ENCODE measurements around the gene POLD2.
A peak's percentile ranks its signal among the peaks of the same experiment; 100 is the strongest.
"Not testable (repeated sequence)": the region's sequence is repeated elsewhere in the genome, so short reads cannot be mapped to it uniquely, and the experiment has no call there.

Gene POLD2

DNA sequence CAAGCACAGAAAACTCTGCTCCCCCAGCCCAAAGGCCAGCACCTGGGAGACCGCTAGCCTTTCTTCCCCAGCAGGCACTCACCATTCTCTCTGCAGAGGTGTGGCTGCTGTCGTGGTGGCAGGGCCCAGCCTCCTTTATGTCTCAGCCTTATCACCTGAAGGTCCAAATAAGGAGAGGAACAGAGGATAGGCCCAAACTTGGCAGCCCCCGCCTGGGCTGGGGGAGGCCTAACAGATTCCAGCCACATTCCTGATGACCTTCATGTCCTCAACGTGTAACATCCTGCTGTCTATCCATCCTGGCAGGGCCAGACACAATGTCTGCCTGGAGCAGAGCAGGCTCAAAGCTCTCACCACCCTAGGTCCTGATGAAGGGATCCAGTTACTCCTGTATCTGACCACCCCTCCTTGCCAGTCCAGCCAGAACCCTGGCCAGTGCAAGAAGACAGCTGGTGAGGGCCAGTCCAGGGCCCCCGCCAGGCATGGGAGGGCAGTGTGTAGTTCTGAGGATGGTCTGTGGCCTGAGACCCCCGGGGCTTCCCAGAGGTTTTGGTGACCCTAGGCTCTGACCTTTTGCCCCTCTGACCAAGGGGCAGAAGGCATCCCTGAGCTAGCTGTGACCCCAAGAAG lies 18.0 kb upstream of the POLD2 start, which contains the start of gene MYL7:
MYL7 (minus strand) TSS at position 112 of the 630 bp plus-strand sequence; CDS start at position 85, 27 bp downstream.
- intact Hi-C loops (cut with DNase I) = no loop called here
- DNase-seq = peak in 2 of 10 donors; percentile 35 to 75

DNA sequence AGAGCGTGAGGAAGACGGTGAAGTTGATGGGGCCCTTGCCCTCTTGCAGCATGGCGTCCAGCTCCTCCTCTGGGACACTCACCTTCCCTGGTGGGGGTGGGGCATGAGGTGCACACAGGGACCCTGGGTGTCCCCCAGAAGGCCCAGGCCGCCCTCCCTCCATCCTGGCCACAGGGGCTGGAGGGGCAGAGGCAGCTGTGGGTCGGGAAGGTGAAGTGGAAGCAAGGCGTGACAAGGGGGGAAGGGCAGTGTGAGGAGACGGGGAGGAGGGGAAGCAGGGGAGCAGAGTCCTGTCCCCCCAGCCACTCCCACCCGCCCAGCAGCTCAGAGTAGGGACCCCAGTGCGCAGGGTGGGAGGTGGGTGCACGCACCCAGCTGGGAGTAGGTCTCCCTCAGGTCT lies 17.0 kb upstream of the POLD2 start:
- intact Hi-C loops (cut with DNase I) = no loop called here

DNA sequence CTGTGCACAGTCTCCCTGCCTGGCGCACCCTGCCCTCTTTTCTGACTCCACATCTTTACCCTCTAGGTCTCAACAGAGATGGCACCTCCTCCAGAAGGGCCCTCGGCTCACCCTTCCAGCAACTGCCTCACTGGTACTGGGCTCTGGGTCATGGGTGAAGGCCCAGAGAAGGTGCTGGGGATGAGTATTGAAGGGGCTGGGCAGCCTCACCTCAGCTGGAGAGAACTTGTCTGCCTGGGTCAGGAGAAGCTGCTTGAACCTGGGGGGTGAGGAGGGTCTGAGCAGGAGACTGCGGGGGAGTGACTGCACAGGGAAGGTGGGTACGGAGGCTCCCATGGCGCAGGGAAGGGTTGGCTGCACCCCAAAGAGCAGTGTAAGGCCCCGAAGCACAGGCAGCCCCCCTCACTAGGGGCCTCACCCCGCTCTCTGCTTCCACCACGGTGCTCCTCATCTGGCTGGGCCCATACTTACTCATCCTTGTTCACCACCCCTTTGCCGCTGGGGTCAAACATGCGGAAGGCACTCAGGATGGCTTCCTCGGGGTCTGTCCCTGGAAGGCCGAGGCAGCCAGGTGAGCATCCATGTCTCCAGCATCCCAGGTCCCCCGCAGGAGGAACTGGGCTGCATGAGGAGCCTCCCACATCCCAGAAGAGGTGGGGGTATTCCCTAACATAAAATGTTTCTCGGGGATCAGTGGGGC lies 16.1 kb upstream of the POLD2 start:
- peak in 3 of 10 donors; percentile 33 to 70 (median 45) for DNase-seq
- intact Hi-C loops (cut with DNase I) = no loop called here

More for the DNA sequence above, 17.0 kb upstream of the POLD2 start:
- peak in 2 of 10 donors; percentile 20 to 59 for DNase-seq

DNA sequence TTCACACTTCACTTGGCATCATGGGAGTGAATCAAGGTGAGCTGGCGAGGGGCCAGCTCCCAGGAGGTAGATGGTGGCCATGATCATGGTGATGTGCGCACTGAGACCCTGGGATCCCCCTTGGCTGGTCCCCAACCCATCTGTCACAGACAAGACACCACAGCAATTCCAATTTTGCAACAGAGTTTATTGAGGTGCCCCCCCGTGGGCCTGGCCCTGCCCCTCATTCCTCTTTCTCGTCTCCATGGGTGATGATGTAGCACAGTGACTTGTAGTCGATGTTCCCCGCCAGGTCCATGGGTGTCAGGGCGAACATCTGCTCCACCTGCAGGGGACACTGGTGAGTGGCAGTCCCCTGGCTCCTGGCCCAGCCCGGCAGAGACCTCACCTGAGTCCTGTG lies 15.3 kb upstream of the POLD2 start:
- peak in 3 of 10 donors; percentile 37 to 61 (median 49) for DNase-seq
- intact Hi-C loops (cut with DNase I) = no loop called here

DNA sequence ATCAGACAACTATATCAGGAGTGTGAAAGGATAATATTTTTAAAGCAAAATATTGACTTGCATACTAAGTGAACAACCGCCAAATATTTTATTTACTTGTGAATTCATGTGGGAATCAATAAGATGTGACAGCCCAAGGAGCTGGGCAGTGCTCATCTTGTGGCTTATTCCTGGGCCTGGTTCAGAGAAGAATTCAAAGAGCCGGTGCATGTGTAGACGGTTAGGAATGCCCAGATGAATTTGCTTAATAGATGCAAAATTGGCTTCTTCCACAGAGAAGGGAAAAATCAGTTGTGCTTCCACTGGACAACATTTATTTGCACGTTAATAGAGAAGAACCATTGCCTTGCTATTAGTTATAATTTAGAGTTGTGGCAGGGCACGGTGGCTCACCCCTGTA lies 13.4 kb upstream of the POLD2 start:
- no peak for DNase-seq
- intact Hi-C loops (cut with DNase I) = no loop called here

DNA sequence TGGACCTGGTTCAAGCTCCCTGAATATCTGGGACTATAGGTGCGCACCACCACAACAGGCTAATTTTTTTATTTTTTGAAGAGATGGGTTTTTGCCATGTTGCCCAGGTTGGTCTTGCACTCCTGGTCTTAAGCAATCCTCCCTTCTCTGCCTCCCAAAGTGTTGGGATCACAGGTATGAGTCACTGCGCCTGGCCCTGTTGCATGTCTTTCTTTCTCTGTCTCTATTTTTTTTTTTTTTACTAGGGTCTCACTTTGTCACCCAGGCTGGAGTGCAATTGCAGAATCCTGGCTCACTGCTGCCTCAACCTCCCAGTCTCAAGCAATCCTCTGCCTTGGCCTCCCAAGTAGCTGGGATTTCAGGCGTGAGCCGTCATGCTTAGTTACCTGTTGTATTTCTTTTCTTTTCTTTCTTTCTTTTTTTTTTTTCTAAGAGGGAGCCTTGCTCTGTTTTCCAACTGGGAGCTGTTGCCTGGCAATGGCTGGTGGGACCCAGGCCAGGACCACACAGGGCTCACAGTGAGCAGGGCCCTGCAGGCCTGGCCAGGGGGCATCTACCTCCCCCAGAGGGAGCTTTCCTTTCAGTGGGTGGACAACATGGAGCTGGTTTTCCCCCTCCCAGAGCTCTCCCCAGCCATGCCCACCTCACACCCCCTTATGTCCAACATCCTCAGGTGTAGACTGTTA lies 11.7 kb upstream of the POLD2 start:
- intact Hi-C loops (cut with DNase I) = no loop called here
- peak in 1 of 10 donors; percentile 52 for DNase-seq

DNA sequence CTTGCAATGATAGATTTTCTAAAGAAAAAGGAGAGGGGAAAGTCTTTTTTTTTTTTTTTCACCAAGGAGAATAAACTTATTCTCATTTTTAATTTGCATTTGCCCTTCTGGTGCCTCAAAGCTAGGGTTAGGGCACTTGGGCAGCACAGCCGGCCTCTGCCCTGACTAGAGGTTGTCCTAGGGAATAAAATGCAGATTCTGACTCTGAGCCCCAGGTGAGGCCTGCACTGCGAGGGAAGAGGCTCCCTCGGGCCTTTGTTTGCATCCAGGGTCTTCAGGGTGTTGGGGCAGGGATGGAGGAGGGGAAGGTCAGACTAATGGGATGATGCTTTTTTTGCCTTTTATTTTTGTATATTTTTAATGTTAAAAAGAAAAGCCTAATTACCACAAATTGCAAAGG lies 9.9 kb upstream of the POLD2 start:
- DNase-seq = peak in 1 of 10 donors; percentile 47
- intact Hi-C loops (cut with DNase I) = no loop called here

DNA sequence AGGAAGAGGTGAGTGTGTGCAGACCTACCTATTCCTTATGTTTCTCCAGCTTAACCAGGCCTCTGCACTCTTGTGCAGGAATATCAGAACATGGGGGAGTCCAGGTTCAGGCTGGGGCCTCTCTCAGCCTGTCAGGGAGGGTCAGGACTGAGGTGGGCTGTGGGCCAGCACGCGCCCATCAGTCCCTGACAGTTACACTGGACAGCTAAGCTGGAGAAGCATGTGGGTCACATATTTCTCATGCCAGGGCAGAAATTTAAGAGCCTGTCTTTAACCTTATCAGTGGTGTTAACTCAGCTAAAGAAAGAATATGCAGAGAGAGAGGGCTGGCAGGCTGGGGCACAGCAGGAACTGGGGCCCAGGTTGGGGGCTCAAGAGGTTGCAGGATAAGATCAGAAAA lies 8.7 kb upstream of the POLD2 start:
- peak in 1 of 10 donors; percentile 29 for DNase-seq
- intact Hi-C loops (cut with DNase I) = no loop called here

DNA sequence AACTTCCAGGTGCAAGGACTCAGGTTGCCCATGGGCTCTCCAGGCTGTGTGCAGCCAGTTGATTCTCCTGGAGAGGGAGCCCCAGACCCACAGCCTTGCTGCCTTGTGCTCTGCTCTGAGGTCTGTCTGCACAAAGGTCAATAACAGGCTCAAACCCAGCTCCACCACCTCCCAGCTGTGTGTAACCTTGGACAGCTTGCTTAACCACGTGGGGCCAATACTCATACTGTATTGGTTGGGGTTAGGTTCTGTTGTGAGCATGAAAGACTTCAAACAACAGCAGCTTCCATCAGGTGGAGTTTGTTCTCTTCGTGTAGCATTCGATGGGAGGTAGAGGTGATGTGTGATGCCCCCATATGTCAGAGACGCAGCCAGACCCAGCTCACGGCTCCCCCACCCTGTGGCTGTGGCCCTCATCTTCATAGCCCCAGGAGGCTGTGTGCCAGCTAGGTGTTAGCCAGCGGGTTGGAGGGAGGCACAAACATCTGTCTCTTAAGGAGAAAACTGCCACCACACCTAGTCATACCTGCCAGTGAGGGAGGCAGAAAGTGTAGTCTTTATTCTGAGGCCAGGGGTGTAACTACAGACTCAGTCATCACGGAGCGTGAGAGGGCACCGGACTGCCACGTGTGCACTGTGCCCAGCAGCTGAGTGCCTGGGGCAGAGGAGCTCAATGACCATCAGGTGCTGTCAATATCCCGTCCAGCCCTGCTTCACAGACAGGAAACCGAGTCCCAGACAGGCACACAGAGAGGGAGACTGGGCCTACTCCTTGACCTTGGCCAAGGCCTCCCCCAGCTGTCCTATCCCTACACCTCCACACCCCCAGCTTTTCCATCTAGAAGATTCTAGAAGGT lies 8.1 kb upstream of the POLD2 start:
- intact Hi-C loops (cut with DNase I) = no loop called here
- DNase-seq = peak in 1 of 10 donors; percentile 47

DNA sequence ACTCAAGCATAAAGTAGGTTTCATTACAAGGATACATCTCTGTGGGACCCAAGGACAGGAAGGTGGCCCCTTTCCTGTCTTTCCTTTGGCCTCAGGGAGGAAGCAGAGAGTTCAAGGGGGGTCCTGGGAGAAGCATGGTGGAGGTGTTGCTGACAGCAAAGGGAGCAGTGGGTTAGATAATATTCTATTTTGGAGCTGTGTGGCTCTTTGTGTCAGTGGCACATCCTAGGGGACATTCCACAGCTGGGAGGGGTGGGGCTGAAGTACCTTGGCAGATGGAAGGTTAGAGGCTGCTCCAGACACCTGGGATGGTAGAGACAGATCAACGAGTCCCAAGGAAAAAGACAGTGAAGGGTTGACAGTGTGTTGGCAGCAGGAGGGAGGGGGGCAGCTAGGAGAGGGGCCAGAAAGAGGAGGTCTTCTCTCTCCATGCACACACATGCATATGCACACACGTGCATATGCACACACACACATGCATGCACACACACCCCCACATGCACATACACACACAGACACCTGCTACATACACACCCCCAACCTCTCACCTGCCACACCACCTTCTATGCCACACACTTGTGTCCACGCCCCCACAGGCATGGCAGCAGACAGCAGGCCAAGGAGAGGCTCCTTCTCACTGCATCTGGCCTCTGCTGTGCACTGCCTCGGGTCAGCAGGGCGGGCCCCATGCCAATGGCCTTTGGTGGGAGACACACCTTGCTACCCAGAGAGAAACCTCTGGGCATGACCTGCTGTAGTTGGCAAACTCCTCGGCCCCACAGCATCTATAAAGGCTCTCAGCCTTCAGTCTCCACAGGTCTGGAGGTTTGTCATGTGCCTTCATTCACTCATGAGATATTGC lies 5.6 kb upstream of the POLD2 start:
- intact Hi-C loops (cut with DNase I) = loop anchor here (10.0 kb wide), 1 partner anchor 66 kb away; no protein-coding TSS in a partner anchor
- DNase-seq = peak in 1 of 10 donors; percentile 66

DNA sequence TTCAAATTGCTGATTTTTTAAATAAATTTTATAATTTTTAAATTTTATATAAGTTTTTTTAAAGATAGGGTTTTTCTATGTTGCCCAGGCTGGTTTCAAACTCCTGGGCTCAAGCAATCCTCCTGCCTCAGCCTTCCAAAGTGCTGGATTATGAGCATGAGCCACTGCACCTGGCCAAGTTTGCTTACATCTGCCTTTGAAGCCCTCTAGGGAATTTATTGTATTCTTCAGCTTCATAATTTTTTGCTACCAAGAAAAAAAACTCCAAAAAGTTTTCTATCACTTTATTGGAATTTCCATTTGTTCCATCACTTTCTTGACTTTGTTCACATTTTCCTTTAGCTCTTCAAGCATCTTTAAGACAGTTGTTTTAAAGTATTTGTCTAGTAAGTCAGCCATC lies 3.8 kb upstream of the POLD2 start:
- intact Hi-C loops (cut with DNase I) = loop anchor here (10.0 kb wide), 1 partner anchor 68 kb away; no protein-coding TSS in a partner anchor
- no peak for DNase-seq

DNA sequence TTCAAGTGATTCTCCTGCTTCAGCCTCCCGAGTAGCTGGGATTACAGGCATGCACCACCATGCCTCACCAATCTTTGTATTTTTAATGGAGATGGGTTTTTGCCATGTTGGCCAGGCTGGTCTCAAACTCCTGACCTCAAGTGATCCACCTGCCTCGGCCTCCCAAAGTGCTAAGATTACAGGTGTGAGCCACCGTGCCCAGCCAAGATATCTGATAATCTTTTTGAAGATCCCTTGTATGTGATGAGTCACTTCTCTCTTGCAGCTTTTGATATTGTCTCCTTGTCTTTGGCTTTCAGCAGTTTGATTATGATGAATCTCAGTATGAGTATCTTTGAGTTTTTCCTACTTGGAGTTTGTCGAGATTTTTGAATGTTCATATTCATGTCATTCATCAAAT lies 3.2 kb upstream of the POLD2 start:
- intact Hi-C loops (cut with DNase I) = loop anchor here (10.0 kb wide), 1 partner anchor 68 kb away; no protein-coding TSS in a partner anchor
- DNase-seq = not testable (repeated sequence)

DNA sequence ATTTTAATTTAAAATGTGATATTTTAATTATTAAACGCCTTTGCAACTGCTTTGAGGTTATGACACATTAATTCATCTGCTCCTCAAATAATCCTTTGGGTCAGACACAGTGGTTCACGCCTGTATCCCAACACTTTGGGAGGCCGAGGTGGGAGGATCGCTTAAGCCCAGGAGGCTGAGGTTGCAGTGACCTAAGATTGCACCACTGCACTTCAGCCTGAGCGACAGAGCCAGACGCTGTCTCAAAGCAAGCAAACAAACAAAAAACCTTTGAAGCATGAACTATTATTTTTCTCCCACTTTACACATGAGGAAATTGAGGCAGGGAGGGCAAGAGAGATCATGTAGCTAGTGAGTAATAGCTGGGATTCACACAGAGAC lies 1.5 kb upstream of the POLD2 start:
- intact Hi-C loops (cut with DNase I) = loop anchor here (10.0 kb wide), 1 partner anchor 70 kb away; no protein-coding TSS in a partner anchor
- peak in 1 of 10 donors; percentile 18 for DNase-seq

DNA sequence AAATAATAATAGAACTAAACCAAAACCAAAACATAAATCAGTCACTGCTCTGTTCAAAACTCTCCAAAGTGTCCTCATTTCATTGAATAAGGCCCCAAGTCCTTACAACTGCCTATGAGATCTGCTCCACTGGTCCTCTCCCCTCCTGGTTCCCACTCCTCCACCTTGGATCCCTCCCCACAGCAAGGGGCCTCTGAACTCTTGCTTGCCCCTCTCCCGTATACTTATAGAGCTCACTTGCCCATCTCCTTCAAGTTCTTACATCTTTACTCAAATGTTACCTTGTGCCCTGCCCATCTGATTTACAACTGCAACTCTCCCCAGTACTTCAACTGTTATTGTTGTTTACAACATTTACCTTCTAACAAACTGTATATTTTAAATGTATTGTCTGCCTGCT lies 819 bp downstream of the POLD2 start:
- DNase-seq = peak in 1 of 10 donors; percentile 11
- intact Hi-C loops (cut with DNase I) = loop anchor here (10.0 kb wide), 1 partner anchor 72 kb away; no protein-coding TSS in a partner anchor

DNA sequence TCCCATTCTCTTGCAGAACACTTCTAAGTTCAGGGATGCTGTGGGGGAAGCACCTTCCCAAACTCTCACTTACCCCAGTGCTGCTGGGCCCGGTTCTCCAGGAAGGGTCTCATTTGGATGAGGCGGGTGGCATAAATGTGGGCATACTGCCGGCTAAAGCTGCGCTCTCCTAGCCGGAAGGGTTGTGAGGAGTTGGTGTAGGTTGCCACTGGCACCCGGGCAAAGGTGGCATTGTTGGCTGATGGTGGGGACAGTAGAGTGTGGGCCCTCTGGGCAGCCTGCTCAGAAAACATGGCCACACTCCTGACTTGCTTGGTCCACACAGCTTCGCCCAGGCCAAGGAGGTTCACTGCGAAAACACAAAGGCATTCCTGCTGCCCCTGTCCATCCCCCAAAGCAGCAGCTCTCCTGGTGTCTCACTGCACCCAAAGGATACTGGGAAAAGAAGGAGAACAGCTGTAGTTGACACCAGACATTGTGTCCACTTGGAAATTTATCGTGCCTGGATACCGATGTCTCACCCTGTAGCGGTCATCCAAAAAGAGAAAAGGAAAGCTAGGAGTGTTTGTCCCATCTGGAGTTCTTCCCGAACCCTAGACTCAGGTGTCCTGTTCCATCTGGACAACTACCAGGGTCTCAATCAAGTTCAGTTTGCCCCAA lies 1.5 kb downstream of the POLD2 start:
- intact Hi-C loops (cut with DNase I) = loop anchor here (10.0 kb wide), 1 partner anchor 73 kb away; no protein-coding TSS in a partner anchor
- peak in 2 of 10 donors; percentile 41 to 50 for DNase-seq

DNA sequence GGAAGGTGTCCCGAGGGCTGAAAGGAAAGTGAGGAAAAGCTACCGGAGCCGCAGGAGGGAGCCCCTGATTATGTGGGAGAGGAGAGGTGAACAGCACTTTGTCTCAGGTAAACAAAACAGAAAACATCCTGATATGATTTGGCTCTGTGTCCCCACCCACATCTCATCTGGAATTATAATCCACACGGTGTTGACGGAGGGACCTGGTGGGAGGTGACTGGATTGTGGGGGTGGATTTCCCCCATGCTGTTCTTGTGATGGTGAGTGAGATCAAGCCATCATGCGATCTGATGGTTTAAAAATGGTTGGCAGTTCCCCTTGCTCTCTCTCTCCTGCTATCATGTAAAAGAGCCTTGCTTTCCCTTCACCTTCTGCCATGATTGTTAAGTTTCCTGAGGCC lies 3.0 kb downstream of the POLD2 start:
- DNase-seq = no peak
- intact Hi-C loops (cut with DNase I) = loop anchor here (10.0 kb wide), 1 partner anchor 74 kb away; no protein-coding TSS in a partner anchor

DNA sequence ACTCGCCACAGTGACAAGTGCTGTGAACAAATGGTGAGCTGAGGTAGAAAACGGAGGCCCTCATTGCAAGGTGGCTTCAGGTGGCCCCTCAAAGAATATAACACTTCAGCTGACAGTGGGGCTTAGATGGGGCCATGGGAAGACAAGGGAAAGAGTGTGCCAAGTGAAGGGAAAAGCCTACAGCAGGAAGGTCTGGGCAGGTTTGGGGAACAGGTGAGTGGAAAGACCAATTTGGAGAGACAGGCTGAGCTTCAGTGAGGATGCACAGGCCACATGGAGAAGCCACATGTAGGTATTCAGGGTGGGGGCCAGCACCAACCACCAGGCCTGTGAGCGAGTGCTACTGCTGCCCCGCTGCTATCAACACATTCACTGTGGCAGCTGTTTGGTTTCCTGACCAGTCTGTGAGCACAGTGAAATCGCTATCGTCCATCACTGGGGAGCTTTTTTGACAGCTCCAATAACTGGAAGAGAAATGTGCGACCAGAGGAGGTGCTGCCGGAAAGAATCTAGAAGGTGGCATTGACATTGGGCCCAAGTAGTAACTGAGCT lies 3.4 kb downstream of the POLD2 start:
- intact Hi-C loops (cut with DNase I) = loop anchor here (10.0 kb wide), 1 partner anchor 75 kb away; no protein-coding TSS in a partner anchor
- DNase-seq = peak in 2 of 10 donors; percentile 43 to 51

DNA sequence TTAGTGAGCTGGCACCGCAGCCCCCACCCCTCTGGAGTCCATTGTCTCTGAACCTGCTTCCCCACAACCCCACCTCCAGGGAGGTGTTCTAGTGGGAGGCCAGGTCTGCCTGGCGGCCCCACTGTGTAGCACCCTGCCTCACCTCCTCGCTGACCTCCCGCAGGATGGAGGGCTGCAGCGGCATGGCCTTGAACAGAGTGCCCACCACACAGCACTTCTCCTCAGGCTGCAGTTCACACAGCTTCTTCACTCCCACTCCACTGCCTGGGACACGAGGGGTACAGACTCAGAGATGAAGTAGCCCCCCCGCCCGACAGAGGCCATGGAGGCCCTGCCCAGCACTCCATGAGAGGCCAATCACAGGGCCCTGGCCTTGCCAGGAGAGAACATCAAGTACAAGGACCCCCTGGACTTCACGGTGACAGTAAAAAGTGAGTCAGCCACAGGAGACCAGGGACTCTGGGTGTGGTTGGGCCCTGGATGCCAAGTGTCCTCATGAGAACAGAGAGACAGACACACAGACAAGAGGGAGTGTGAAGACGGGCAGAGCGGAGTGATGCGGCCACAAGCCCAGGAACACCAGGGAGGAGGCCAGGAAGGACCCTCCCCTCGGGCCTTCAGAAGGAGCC lies 5.4 kb downstream of the POLD2 start:
- intact Hi-C loops (cut with DNase I) = no loop called here
- peak in 2 of 10 donors; percentile 35 to 76 for DNase-seq
